HepG2 (cell line): ENCODE results near the gene OPRPN. TPM values are rescaled to one million over a fixed set of nuclear protein-coding genes. Genes with fewer than 3 reads are reported as not detected.

Experiments
- ATAC-seq: fragments of 200-7000 bp; cut with Tn5 transposase; 3 replicates; pipeline ENCODE4 v1.9.1; 2020; ENCODE audit warnings: mild to moderate bottlenecking, moderate library complexity
- BruUV-seq: library from RNA; stranded (reverse); fragments of 400-500 nt; replicated peaks from 2 replicates; lab custom pipeline; 2021; lab: Mats Ljungman, UMichigan
- CTCF ChIA-PET: fragments of 300-600 bp; formaldehyde crosslinking; extraction: SDS; loops from one replicate; lab custom pipeline; 2021; ENCODE audit warnings: low total read pairs, inconsistent platforms, low intra/inter-chr PET ratio; lab: Yijun Ruan, JAX
- POLR2A ChIA-PET: fragments of 350-600 bp; sonication (Branson Sonifier 250); formaldehyde crosslinking; loops from one replicate; lab custom pipeline; 2020; ENCODE audit warnings: antibody characterized with exemption, inconsistent platforms; lab: Yijun Ruan, JAX
- DNase-seq: peaks from one replicate; pipeline ENCODE4 v3.0.0-alpha.2; 2015; ENCODE audit warnings: low spot score
- FAIRE-seq: peaks from 3 replicates; lab custom pipeline; 2011; peaks lifted over from hg19 to GRCh38; lab: Jason Lieb, UNC
- H2AFZ ChIP-seq: one replicate; pipeline ENCODE4 v1.6.1; 2011; ENCODE audit warnings: low read length, inconsistent platforms
- H3K27ac ChIP-seq: fragments of 300-600 bp; 3 replicates; pipeline ENCODE4 v1.8.0; 2011; ENCODE audit warnings: mixed run types, mild to moderate bottlenecking, mixed read lengths, low read length, inconsistent platforms; ENCODE audit not compliant: insufficient read depth; ENCODE audit errors: extremely low read length
- H3K27me3 ChIP-seq, 2 experiments: fragments of 200-600 bp in 1 of 2; 2 replicates in 1 of 2; 3 replicates in 1 of 2; pipeline versions ENCODE4 v1.6.0 to v1.8.0; 2011; ENCODE audit warnings: low read length in 2 of 2, mild to moderate bottlenecking in 2 of 2, moderate library complexity in 2 of 2, inconsistent platforms in 1 of 2; ENCODE audit not compliant: insufficient read depth in 2 of 2, control insufficient read depth in 1 of 2
- H3K36me3 ChIP-seq, 2 experiments: fragments of 200-600 bp in 1 of 2; replicated peaks in 1 of 2; 2 replicates in 1 of 2; 3 replicates in 1 of 2; pipeline versions ENCODE4 v1.5.1 to v1.8.0; 2011; ENCODE audit warnings: low read length in 2 of 2, inconsistent platforms in 1 of 2; ENCODE audit not compliant: insufficient read depth in 2 of 2, control insufficient read depth in 1 of 2
- H3K4me1 ChIP-seq: 2 replicates; pipeline ENCODE4 v1.5.1; 2012; ENCODE audit warnings: low read length, inconsistent platforms; ENCODE audit not compliant: insufficient read depth
- H3K4me2 ChIP-seq: 2 replicates; pipeline ENCODE4 v1.6.0; 2011; ENCODE audit warnings: low read depth, low read length, inconsistent platforms
- H3K4me3 ChIP-seq, 3 experiments: fragments of 200-600 bp in 1 of 3; sonication (generic), shearing (Covaris generic) in 1 of 3; replicated peaks in 1 of 3; 2 replicates each; pipeline ENCODE4 v1.5.1; 2011 to 2016; ENCODE audit warnings: low read length in 3 of 3, inconsistent platforms in 2 of 3, low read depth in 2 of 3, mild to moderate bottlenecking in 2 of 3, control low read depth in 1 of 3, mixed read lengths in 1 of 3; ENCODE audit not compliant: insufficient read depth in 1 of 3
- H3K79me2 ChIP-seq: one replicate; pipeline ENCODE4 v1.6.1; 2011; ENCODE audit warnings: low read length, inconsistent platforms; ENCODE audit not compliant: insufficient read depth
- H3K9ac ChIP-seq: 2 replicates; pipeline ENCODE4 v1.6.0; 2011; ENCODE audit warnings: mild to moderate bottlenecking, low read depth, low read length, inconsistent platforms; ENCODE audit not compliant: insufficient read depth
- H3K9me3 ChIP-seq: 2 replicates; pipeline ENCODE4 v1.5.1; 2012; ENCODE audit warnings: mild to moderate bottlenecking, low read length
- H4K20me1 ChIP-seq: 2 replicates; pipeline ENCODE4 v1.6.0; 2011; ENCODE audit warnings: inconsistent platforms, mild to moderate bottlenecking, low read length, moderate library complexity; ENCODE audit not compliant: insufficient read depth
- ELF1 ChIP-seq: sonication (generic); formaldehyde crosslinking; IDR thresholded peaks from 2 replicates; pipeline ENCODE4 v1.4.0; 2020; ENCODE audit warnings: missing genetic modification reagents
- NR2C2 ChIP-seq: sonication (generic); formaldehyde crosslinking; IDR thresholded peaks from 2 replicates; pipeline ENCODE4 v1.4.0; 2020; ENCODE audit warnings: missing genetic modification reagents, mild to moderate bottlenecking, moderate library complexity, borderline replicate concordance
- NR3C1 ChIP-seq: sonication (generic); formaldehyde crosslinking; IDR thresholded peaks from 2 replicates; pipeline ENCODE4 v1.4.0; 2020; ENCODE audit warnings: missing genetic modification reagents
- RFXAP ChIP-seq: sonication (generic); formaldehyde crosslinking; IDR thresholded peaks from 2 replicates; pipeline ENCODE4 v1.4.0; 2020; ENCODE audit warnings: missing genetic modification reagents, borderline replicate concordance
- ZBTB8A ChIP-seq: sonication (generic); formaldehyde crosslinking; IDR thresholded peaks from 2 replicates; pipeline ENCODE4 v1.4.0; 2020; ENCODE audit warnings: mild to moderate bottlenecking, low read depth, missing genetic modification reagents, borderline replicate concordance
- ZNF160 ChIP-seq: sonication (generic); formaldehyde crosslinking; IDR thresholded peaks from 2 replicates; pipeline ENCODE4 v1.8.0; 2022; ENCODE audit warnings: mild to moderate bottlenecking, inconsistent platforms, missing genetic modification reagents
- ZNF446 ChIP-seq: sonication (generic); formaldehyde crosslinking; IDR thresholded peaks from 2 replicates; pipeline ENCODE4 v1.5.0; 2020; ENCODE audit warnings: mild to moderate bottlenecking, missing genetic modification reagents
- WGBS: methylation state at CpG from one replicate; pipeline ENCODE4 v1.1.6; 2017; ENCODE audit warnings: low lambda C conversion rate; 5-methylcytosine and 5-hydroxymethylcytosine counted together
- in situ Hi-C: cut with HindIII; loops from 2 replicates; pipeline ENCODE4 v1.10.0; 2017; ENCODE audit warnings: low pct_unique_long_range_greater_than_20kb; ENCODE audit not compliant: extremely low pct_ligation_motif_present
- intact Hi-C: fragments of 100-400 bp; cut with micrococcal nuclease; formaldehyde crosslinking; loops from one replicate; pipeline ENCODE4 v1.10.0; 2022; ENCODE audit not compliant: unreplicated experiment
- polyA plus RNA-seq, 8 experiments: library from polyadenylated mRNA; depleted of rRNA in 3 of 8; stranded (reverse) in 7 of 8; unstranded in 1 of 8; fragments of >200 nt; fragmentation: Illumina TruSeq in 4 of 8; extraction: Trizol in 4 of 8; gene quantifications; 2 replicates each; pipeline versions ENCODE4 v1.2.1 to v1.2.3, GENCODE V29; 2011 to 2016; ENCODE audit warnings: low read depth in 4 of 8, missing spikeins in 1 of 8, mixed read lengths in 1 of 8; ENCODE audit not compliant: insufficient read depth in 1 of 8
- total RNA-seq, 5 experiments: library from RNA; depleted of rRNA; stranded (reverse); fragments of >200 nt; fragmentation: Illumina TruSeq; extraction: Trizol; gene quantifications; 2 replicates each; pipeline ENCODE4 v1.2.3, GENCODE V29; 2016; ENCODE audit warnings: low read depth in 1 of 5
- TF ChIP-seq, protein P1 (sequence below): fragments of 450-650 bp; IDR thresholded peaks from 2 replicates; pipeline ENCODE4 v1.6.1; 2016

The OPRPN gene
- total and polyA plus RNA-seq, 2 of the 13 experiments (the other 11 are each of a cell fraction or from before 2014, with no cell fraction given), result not detected

DNA sequence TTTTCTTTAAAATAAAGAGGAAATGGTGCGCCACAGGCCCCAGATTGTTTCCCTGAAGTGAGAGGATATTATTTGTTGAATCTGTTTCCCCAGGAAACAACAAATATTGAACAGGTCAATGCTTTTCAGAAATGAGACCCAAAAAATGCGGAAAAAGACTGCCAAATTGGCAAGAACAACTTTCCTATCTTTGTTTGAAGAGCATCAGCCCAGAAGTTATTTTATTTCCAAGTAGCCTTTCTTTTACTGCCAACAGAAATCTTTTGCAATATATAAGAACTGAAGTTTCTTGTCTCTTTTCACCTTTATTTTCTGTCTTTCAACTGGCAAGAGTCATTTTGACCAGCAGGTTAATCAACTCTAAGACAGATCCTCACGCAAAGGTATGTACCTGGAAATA, 37.3 kb upstream of the OPRPN start, which contains the start of gene SMR3A:
Gene SMR3A (plus strand): TSS at position 301 of the 400 bp plus-strand sequence. CDS start 1,356 bp downstream, outside the sequence.
- POLR2A ChIA-PET, result no interaction called here
- H3K27me3 ChIP-seq, result no peaks in the 10 kb centered on the region
- intact Hi-C loops, result no loop called here
- FAIRE-seq (no peak), ATAC-seq (no peak)
- no peaks in the 10 kb centered on the region for H3K79me2 ChIP-seq
- no peak within 1 kb of the TSS for H2AFZ ChIP-seq
- in situ Hi-C loops, result no loop called here
- H3K36me3 ChIP-seq, result no peaks in the 10 kb centered on the region
- no peak within 1 kb of the TSS for H3K27ac ChIP-seq
- no TSS peak for BruUV-seq
- H3K9me3 ChIP-seq, result no peaks in the 10 kb centered on the region
- H4K20me1 ChIP-seq, result no peaks in the 10 kb centered on the region
- no peak within 1 kb of the TSS for H3K9ac ChIP-seq
- no peaks in the 10 kb centered on the region for H3K4me1 ChIP-seq
- CTCF ChIA-PET, result no interaction called here
- TF ChIP-seq ZNF446 (no peak), ZBTB8A (CRISPR knock-in tag) (no peak), RFXAP (CRISPR knock-in tag) (no peak)
- TF ChIP-seq, all 625 proteins: peak for 0
- Histone ChIP-seq H3K4me2 (no peak within 1 kb of the TSS), H3K4me3 (no peak within 1 kb of the TSS)
- 44% methylated on average over 3 of the region's 3 CpGs for WGBS
- no peak for DNase-seq

DNA sequence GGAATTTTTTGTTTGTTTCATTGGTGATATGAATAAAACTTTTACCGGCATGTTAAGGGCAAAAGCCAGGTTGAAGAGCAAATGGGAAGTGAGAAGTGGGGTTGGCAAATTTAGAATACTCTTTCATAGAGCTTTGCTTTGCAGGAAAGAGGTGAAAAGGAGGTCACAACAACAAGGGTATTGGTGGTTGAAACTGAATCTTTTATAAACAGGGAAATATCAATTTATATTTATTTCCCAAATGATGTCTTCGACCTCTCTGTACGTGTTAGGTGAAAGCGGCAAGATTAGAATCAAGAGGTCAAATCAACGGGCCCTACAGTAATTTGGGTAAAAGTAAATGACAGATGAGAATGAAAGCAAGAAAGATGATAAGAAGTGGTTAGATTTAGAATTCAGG, 33.7 kb upstream of the OPRPN start:
- Histone ChIP-seq H3K4me1 (no peaks in the 10 kb centered on the region), H3K27me3 (no peaks in the 10 kb centered on the region), H3K79me2 (no peaks in the 10 kb centered on the region), H3K27ac (no peak overlapping the region), H2AFZ (no peak overlapping the region), H3K36me3 (no peaks in the 10 kb centered on the region)
- no peak for TF ChIP-seq ELF1 (CRISPR knock-in tag)
- TF ChIP-seq NR2C2 (CRISPR knock-in tag), result no peak
- TF ChIP-seq NR3C1, result no peak
- TF ChIP-seq, protein P1, sequence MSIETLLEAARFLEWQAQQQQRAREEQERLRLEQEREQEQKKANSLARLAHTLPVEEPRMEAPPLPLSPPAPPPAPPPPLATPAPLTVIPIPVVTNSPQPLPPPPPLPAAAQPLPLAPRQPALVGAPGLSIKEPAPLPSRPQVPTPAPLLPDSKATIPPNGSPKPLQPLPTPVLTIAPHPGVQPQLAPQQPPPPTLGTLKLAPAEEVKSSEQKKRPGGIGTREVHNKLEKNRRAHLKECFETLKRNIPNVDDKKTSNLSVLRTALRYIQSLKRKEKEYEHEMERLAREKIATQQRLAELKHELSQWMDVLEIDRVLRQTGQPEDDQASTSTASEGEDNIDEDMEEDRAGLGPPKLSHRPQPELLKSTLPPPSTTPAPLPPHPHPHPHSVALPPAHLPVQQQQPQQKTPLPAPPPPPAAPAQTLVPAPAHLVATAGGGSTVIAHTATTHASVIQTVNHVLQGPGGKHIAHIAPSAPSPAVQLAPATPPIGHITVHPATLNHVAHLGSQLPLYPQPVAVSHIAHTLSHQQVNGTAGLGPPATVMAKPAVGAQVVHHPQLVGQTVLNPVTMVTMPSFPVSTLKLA, result no peak
- no peak for TF ChIP-seq ZNF160 (CRISPR knock-in tag)
- TF ChIP-seq, all 625 proteins: peak for 0
- H3K9ac ChIP-seq, result no peak overlapping the region
- intact Hi-C loops, result no loop called here
- in situ Hi-C loops, result no loop called here
- no peaks in the 10 kb centered on the region for H3K9me3 ChIP-seq
- CTCF ChIA-PET, result no interaction called here
- H4K20me1 ChIP-seq, result no peaks in the 10 kb centered on the region
- POLR2A ChIA-PET, result no interaction called here
- DNase-seq (no peak), FAIRE-seq (no peak), ATAC-seq (no peak)
- no peak overlapping the region for H3K4me2 ChIP-seq
- no peak overlapping the region for H3K4me3 ChIP-seq
- BruUV-seq, result no TSS peak
- 62% methylated on average over 5 of the region's 5 CpGs for WGBS
